GM18519 (cell line): Measurements from ENCODE around the gene PPARGC1A.

Experiments
- ATAC-seq: cut with Tn5 transposase; IDR thresholded peaks from one replicate; pipeline ENCODE4 v1.9.1; 2021; ENCODE audit warnings: mild to moderate bottlenecking, moderate library complexity; ENCODE audit not compliant: unreplicated experiment, low FRiP score

Gene PPARGC1A

DNA sequence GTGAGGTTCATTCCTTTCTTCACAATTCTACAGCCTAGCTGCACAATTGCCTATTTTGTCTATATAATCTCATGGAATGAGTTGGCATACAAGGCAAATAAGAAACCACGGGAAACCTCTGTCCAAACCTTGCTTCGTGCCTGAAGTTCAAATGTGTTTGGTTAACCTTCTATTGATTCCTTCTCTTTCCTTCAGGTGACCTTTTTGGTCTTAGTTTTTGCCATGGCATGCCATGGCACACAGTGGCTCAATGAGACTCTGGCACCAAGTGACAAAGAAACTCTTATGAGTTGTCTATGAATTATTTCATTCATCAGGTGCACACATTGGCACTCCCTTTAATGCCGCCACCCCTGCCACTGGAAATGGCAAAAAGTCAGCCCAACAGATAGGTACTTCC, 101.8 kb downstream of the PPARGC1A start:
- ATAC-seq, result no peak

DNA sequence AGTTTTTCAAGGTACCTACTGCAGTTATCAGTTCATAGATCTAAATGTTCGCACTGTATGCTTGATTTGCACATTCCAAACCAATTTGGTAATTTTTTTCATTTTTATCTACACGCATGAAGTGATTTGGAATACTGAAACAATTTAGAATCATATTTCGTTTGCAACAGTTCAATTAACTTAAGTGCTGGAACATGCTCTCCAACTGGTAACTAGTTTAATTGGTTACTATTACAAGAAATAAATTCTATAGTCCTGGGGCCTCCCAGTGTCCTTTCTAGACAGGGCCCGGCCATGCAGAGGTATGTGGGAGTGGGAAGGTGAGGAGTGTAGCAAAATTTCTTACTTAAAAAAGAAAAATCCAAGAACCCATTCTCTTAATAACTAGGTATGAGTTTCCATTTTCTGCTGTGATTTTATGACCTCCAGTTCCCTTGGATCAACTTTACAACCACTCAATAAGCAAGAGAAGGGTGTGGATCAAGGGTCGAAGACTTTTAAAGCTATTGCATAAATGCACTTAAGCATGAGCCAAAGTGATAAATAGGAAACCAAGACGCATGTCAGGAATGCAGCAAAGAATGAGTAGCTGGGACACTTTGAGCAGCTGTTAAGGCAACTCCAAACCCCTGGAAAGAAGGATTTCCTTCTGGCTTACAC, 106.9 kb downstream of the PPARGC1A start:
- ATAC-seq, result no peak

DNA sequence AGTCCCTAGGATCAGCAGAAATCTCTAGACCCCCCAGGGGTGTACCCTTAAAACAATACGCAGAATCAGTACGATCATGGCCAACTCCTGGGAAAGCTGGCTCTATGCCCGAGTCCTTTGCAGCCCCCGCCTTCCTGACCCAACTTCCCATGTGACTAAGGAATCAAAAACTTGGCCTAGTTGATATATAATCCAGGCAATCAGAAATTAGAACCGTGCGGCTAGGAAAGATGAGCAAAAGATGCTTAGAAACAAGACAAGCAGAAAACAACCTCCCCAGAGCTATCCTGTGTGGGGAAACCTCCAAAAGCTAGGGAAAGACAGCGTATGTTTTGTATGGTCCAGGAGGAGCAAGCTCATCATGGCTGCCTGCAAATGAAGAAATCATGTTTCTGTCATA, 110.0 kb downstream of the PPARGC1A start:
- ATAC-seq, result no peak

DNA sequence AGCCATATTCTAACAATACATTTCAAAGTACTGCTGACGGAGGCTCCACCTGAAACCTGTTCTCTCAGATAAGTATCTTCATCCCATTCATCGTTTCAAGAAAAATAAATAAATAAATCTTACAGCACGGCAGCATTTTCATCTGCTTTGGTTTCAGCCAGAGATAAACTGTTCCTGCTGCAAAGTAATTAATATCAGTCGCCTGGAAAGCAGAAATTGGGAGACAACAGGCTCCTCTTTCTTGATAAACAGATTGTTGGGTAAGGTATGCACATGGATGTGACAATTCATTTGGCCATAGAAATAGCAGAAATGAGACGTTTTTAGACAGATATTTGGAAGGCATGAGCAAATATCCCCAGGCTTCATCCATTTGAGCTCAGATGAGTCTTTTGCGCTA, 110.4 kb downstream of the PPARGC1A start:
- no peak for ATAC-seq

DNA sequence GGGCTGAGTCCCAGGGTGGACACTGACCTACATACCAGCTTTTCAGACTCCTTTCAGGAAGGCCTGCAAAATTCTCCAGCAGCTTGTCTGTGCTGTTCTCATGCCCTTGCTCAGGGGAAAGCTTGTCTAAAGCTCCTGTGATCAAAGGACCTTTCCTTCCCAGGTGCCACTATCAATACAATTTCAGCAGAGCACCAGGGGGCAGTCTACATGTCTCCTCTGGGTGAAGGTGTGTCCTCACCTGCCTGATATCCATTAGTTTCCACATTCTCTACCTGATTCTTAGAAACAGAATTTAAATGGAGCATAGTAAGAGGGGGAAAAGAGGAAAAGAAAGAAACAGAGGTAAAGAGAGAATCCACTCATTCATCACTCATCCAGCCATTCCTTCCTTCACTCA, 114.2 kb downstream of the PPARGC1A start:
- no peak for ATAC-seq

DNA sequence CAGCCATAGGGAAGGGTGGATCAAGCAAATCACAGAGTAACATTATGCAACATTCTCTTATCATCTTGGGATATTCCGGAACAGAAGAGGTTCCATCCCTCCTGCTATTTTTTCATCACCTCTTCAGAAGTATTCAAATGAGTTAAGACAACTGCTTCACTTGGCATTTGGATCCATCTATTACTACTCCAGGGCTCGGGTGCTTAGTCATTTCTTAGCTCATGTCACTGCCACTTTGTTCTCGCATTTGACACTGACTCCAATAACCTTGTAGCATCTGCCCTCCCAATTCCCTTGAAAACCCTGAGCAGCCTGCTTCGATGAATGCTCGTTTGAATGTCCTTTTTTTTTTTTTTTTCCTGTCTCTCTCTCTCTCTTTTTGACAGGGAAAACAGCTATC, 114.9 kb downstream of the PPARGC1A start:
- ATAC-seq, result no peak

DNA sequence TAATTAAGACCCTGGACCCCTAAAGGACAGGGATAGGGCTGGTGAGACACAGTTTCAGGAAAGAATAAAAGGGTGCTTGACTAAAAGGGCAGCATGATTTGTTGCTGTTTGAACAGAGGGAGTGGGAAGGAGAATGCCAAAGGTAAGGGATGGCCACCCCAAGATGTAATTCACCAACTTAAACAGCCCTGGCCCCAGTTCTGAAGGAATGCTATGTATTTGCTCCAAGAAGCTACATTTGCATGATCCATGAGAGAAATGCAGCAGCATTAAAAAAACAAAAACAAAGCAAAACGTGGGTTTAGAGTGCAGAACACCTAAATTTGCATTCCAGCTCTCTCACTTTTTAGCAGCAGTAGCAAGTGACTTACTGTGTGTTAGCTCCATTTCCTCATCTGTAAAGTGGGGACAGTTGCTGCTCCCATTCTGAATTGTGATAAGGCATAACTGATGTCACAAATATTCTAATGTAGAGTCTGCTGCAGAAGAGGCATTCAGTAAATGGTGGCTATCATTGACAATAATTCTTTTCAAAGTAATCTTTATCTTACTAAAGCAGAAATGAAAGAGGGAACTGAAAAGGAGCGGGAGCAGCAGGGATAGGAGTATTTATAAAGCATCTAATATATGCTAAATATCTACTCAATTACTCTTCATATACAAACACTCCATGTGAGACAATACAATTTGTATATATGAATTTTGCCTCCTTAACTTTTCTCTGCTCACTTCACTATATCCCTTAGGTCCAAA, 115.8 kb downstream of the PPARGC1A start:
- no peak for ATAC-seq

DNA sequence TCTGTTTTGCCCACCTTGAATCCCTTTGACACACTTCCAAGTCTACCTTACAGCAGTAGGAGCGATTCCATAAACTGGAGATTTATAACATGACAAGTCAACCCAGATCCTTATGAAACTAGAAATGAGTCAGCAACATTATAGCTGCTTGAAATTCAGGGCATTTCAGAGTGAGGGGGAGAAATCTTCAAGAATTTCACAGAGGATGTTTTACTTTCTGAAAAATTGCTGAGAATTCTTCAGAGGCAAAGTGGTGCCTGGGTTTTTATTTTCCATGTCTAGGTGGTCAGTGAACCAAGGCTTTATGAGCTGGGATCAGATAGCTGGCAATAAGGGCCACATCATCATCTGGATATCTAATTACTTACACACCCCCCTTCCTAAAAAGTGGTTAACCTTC, 119.8 kb downstream of the PPARGC1A start:
- no peak for ATAC-seq

DNA sequence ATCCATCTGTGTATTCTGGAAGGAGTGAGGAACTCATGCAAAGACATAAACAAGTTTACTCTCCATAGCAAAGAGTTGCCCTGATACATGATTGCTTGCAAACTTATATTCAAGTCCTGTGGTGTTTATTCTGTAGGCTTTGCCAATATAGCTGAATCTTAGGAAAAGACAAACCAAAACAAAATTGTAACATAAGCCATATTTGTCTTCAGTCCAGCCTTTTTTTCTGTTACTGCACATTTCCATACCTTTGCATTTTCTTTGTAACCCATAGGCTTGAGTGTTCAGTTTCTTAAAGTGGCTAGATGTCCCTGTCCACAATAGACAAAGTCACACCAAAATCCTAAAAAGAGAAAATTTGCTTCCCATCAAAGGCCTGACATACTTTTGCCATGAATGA, 120.4 kb downstream of the PPARGC1A start:
- no peak for ATAC-seq

DNA sequence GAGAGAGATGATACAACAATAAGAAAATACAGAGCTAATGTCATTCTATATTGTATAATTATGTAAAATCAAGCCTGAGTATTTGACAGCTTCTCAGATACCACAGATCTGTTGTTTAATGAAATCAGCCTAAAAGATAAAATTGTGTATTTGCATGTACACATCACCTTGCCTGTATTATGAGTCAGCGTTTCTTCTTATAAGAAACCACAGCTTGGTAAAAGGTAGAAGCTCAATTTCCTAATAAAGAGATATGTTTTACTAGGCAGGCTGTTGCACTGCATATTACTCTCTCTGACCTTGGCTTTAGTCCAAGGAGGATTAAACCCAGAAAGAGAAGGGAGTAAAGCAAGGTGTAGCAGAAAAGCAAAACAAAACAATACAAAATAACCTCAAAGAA, 121.3 kb downstream of the PPARGC1A start:
- ATAC-seq, result no peak

DNA sequence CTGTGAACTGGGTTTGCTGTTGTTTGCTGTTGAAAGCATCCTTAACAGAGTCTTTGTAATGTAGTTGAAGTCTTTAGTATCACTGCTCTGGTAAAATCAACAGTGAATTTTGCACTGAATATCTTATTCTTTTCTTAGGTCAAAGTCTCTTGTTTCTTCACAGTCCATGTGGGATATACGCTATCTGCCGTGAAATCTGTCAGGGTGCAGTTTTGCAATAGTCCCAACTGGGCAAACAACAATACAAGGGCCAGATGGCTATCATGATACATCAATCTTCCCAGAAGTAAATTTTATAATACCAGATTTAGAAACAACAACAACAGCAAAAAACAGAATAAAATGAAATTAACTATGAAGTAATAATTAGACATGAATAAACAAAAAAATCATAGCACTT, 123.5 kb downstream of the PPARGC1A start:
- no peak for ATAC-seq

DNA sequence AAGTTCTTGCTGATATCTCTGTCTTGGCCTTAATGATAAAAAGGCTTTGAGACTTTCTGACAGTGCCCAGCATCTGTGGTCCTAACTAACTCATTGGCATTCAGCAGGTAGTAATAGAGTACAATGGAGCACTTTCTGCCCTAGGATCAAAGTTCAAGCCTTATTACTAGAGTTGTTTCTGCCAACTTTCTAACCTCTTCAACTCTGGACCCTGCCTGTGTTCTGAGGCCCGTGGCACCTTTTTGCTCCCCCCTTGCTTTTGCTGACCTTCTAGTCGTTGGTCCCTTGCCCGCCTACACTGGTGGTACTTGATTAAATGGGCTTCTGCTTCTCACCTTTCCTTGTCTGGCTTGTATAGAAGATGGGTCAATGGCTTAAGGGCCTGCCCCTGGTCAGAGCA, 126.3 kb downstream of the PPARGC1A start:
- ATAC-seq, result no peak

DNA sequence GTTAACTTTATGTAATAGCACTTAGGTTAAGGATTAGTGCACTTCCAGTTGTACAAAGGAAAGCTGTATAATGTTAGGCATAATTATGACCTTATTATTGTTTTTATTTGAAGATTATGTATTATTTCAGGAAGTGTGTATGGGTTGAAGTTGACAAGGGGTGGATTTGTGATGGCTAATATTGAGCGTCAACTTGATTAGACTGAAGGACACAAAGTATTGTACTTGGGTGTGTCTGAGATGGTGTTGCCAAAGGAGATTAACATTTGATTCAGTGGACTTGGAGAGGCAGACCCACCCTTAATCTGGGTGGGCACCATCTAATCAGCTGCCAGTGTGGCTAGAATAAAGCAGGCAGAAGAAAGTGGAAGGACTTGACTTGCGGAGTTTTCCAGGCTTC, 127.3 kb downstream of the PPARGC1A start:
- no peak for ATAC-seq

DNA sequence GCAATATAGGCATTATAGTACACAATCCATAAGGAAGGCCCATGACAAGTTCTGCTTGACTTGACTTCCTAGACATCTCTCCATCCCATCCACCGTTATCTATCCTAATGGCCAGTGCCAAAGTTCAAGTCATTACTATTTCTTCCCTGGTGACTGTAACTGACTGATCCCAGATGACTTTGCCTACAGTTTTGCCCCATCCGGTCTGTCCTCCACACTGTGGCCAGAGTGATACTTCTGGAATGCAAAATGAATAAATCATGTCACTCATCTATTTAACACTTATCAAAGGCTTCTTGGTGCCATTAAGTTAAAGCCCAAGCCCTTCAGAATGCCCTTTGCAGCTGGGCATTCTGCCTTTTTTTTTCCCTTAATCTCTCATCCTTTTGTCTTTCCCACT, 130.8 kb downstream of the PPARGC1A start:
- ATAC-seq, result no peak

DNA sequence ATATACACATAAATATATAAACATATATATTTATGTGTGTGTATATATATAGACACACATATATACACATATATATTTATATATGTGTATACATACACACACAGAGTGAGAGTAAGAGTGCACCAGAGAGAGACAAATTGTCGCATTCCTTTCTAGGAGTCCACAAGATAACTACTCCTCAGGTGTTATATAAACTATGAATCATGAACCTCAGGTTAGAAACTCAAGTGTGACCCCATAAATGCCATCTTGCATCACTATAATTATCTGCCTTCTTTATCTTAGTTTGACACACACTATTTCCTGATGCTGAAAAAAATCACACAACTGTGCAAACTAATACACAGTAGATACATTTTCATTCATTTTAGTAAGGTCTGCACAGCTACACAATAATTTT, 135.2 kb downstream of the PPARGC1A start:
- ATAC-seq, result no peak

DNA sequence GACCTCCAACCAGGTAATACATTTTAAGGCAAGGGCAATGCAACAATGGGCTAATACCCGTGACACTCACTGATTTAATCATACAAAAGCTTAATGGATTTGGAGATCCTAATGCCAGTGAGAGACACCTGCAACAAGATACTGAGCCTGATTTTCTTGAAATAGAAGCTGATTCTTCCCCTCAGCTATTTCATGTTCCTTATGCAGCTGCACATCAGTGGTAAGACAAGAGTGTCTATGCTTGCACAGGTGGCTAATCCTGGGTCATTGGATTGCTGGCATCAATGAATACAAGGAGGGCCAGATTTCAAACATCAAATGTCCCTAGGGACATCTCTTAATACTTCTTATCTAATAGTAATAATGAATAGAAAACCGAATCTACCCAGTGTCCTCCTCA, 139.7 kb downstream of the PPARGC1A start:
- ATAC-seq, result no peak

DNA sequence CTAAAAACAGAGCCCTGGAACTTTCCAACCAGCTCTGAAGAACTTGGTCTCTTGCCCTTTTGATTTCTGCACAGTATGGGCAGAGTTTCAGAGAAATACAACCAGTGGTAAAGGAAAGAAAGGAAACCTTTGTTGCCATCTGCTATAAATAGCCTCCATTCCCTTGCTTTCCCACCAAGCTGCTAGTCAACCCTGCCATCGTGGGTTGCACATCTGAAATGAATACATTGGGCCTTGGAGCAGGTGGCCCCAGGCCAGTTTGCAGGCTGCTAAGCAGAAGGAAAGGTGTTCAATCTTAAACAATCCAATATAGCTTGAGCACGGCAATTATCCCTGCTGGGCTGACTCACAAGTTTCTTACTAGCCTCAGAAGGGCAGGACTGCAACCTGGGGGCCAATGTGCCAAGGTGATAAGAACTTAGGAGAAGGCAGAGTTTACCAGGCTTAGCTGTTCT, 142.5 kb downstream of the PPARGC1A start:
- no peak for ATAC-seq

DNA sequence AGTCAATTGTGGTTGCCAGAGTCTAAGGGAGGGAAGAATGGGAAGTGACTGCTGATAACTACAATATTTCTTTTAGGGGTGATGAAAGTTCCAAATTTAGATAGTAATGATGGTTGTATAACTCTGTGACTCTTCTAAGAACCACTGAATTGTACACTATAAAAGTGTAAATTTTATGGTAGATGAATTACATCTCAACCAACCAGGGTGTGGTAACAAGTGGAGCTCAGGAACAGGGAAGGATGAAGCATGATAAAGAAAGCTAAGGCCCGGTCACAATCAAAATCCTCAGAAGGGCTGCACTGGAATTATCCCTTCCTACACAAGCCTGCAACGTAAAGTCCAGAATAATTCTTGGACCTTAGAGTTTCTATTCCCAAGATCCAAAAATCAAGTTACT, 143.2 kb downstream of the PPARGC1A start:
- no peak for ATAC-seq

DNA sequence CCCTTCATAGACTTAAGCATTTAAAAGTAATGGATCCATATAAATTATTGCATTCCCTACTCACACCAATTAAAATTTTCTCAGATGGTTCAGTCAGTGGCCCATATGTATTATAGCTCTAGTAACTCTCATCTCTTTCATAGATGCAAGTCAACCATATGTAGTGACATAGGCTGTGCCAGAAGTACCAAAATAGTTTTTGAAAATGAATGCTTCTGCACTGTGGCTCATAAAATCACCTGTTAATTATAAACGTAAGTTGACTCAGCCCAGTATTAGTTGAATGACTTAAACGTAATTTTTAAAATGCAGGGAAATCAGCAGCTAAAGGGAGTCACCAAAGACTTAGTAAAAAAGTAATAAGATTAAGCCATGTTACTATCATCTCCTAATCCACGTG, 143.8 kb downstream of the PPARGC1A start:
- no peak for ATAC-seq

DNA sequence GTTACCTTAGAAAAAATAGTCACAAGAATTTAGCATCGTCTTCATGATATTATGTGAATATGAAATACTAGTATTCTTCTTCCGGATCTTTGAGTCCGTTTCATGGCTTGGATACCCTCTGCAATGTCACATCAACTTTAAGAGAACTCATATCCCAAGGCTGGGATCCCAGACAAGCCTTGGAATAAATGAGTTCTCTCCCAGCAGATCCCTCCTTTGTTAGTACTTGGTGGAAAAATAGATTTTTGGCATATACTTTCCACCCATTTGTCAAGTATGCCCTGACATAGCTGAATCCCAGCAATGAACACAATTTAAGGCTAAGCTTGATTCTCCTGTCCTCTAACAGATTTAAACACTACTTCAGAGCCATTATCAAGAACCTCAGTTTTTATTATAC, 144.5 kb downstream of the PPARGC1A start:
- no peak for ATAC-seq
